HG03066 (cell line): ENCODE results near the gene MTA1.

ENCODE experiments used
- ATAC-seq: cut with Tn5 transposase; IDR thresholded peaks from one replicate; pipeline ENCODE4 v1.9.1; 2021; ENCODE audit warnings: low read depth; ENCODE audit not compliant: unreplicated experiment

The MTA1 gene

DNA sequence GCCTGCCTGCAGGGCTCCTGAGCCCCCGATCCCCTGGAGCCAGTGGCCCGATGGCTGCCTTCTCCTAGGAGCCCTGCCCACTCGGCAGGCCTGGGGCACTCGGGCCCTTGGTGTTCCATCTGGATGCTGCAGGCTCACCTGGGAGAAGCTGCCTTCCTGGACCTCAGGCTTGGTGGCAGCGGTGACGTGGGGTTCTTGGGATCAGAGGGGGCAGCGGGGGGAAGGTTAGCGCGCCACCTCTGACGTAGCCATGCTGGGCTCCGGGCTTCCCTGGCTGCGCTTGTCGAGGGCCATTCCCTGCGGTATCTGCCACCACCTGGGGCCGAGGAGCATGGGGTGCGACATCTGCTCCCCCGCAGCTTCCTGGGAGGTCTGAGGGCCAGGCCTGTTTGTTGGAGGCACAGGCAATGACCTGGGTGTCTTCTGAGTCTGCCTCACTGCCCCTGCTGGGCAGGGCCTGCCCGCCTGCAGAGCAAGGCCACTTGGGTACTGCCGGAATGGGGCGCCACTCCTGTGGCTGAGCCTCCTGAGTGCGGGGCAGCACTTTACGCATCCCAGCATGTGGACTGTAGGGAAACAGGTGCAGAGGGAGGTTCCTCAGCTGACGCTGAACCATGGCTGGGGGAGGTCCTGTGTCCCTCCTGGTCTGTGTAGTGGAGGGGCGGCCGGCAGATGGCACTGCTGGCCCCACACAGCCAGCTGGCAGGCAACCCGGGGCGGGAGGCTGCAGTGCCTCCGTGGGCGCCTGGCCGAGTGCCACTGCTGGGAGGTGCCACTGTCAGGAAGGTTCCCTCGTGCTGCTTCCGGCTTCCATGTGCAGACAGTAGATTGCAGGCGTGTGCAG is 20.3 kb downstream of the MTA1 start:
- no peak for ATAC-seq

DNA sequence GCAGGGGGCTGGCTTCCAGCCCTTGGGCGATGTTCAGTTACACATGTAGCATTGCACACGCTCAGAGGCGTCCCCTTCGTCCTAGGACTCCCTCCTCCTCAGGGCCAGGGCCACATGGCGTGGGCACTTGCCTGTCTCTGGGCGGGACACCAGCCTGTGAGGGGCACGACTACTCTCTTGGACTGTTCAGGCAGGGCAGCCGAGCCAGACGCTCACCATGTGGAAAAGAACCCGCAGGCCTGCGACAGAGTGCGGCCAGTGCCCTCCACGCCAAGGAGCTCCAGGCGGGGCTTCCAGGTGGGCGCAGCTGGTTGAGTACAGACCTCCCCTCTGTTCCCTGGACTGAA is 20.9 kb downstream of the MTA1 start:
- ATAC-seq, result no peak

DNA sequence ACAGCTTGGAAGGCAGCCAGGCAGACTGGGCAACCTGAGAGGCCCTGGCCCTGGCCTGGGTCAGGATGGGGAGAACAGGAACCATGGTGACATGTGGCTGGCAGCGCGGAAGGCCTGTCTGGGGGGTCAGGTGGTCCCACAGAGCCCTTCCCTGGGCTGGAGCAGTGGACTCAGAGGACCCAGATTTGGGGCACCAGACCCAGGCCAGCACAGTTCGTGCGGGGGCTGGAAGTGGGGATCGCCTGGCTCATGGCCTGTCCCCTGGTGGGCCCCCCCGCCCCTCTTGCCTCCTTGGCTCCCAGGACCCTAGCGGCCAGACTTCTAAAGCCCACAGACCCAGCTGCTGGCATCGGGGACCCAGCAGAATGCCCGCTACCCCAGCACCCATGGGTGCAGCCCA is 21.4 kb downstream of the MTA1 start:
- ATAC-seq, result no peak

DNA sequence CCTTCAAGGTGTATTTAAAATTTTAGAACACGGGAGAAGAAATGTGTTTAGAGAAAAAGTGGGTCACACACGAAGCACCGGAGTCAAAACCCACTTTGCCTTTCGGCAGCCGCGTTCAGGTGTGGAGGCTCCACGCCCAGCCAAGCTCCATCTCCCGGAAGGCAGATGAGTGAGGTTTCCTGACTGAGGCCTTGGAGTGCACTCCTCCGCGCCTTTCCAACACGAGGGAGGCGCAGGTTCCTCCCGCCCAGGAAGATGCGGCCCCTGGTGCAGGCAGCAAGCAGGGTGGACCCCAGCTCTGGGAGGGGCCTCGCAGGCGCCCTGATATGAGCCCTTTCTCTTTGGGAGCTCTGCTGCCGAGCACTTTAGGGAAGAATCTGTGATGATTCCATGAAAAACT is 22.5 kb downstream of the MTA1 start:
- no peak for ATAC-seq

DNA sequence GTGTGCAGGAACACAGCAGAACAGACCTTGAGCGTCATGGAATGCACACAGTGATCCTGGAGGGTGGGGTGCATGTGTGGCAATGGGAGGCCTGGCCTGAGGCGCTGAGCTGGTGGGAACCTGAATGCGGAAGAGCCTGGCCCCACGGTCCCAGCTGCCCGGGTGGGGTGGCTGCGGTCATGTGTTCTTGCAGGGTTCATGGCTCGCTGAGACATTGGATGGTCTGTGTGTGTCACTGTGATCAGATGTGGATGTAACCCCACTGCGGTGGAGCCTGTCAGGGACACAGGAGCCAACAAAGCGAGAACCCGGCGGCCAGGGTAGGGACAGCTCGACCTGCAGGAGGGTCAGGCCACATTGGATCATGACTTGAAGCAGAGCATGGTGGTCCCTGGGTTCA is 23.2 kb downstream of the MTA1 start:
- no peak for ATAC-seq

DNA sequence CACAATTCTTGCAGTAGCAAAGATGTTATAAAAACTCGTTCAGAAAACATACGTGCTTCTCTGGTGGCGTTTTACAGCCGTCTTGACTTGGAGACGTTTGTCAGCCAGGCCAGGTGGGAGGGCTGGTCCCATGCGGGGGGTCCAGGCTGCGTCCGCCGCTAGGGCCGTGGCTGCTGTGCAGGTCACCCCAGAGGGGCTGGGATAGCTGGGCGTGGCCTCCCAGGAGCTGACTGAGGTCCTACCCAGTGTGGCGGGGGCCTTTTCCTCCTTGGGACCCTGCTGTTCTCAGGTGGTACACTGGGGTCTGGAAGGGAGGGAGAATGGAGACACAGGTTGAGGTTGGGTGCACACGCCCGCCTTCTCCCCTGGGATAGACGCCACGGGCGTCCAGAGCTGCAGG is 25.2 kb downstream of the MTA1 start:
- ATAC-seq, result no peak

DNA sequence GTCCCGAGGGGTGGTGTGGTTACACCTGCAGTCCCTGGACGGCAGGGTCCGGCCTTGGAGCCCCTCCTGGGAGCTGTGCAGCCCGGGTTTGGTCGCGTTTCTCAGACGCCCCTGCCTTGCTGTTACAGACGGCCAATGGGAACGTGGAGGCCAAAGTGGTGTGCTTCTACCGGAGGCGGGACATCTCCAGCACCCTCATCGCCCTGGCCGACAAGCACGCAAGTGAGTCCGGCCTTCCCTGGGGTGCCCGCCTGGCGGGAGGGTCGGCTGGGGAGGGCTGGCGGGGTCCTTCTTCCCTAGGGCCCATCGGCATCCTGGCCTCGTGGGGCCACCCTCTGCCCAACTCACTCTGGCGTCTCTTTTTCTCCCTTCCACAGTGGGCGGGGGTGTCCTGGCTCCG is 25.7 kb downstream of the MTA1 start:
- no peak for ATAC-seq

DNA sequence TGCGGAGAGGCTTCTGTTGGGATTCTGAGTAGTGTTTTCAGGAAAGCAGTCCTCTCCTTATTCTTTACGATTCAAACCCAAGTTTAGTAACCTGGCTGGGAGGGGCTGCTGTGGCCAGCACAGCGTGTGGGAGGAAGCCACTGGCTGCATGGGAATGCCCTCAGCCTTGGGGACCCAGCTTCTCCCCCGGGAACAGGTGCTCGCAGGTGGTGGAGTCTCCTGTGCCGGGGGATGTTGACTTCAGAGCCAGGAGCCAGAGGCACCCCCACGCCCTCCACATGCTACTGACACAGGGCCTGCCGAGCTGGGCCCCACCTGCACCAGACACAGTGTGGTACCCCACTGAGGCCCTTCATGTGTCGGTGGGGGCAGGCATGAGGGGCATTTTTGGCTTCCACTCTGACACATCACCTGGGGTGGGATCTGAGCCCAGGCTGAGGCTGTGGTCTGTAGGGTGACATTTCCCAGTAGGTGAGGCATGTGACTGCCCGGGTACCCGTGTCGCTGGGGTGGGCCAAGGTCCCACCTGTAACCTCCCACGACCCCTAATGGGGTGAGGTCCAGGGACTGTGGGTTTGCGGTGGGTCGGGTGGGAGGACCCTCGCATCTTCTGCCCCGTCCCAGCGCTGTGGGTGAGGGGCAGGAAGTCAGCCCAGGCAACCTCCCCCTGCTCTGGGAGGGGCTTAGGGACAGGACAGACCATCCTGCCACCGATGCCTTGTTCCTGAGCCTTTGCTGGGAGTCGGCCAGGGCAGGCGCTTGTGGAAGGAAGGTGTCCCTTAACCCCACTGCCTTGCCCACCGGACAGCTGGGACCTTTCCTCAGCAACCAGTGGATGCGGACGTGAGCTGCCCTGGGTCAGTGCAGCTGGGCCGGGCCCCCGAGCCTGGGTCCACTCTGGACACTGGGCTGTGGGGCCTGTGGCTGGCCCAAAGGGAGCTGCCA is 26.5 kb downstream of the MTA1 start:
- no peak for ATAC-seq

DNA sequence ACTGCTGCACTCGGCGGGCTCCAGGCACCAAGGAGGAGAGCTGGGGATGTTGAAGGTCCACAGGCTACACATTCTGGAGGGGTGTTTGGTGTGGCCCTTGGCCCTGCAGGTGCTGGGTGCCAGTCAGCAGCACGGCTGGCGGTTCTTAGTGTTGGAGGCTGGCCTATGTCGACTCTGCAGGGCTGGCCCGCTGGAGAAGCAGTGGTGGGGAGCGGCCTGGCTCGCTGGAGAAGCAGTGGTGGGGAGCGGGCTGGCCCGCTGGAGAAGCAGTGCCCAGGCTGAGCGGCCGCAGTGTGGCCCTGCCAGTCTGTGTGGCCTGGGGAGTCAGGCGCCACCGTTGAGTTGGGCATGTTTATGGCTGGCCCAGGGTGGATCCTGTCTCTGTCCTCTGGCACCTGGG is 27.3 kb downstream of the MTA1 start:
- no peak for ATAC-seq

DNA sequence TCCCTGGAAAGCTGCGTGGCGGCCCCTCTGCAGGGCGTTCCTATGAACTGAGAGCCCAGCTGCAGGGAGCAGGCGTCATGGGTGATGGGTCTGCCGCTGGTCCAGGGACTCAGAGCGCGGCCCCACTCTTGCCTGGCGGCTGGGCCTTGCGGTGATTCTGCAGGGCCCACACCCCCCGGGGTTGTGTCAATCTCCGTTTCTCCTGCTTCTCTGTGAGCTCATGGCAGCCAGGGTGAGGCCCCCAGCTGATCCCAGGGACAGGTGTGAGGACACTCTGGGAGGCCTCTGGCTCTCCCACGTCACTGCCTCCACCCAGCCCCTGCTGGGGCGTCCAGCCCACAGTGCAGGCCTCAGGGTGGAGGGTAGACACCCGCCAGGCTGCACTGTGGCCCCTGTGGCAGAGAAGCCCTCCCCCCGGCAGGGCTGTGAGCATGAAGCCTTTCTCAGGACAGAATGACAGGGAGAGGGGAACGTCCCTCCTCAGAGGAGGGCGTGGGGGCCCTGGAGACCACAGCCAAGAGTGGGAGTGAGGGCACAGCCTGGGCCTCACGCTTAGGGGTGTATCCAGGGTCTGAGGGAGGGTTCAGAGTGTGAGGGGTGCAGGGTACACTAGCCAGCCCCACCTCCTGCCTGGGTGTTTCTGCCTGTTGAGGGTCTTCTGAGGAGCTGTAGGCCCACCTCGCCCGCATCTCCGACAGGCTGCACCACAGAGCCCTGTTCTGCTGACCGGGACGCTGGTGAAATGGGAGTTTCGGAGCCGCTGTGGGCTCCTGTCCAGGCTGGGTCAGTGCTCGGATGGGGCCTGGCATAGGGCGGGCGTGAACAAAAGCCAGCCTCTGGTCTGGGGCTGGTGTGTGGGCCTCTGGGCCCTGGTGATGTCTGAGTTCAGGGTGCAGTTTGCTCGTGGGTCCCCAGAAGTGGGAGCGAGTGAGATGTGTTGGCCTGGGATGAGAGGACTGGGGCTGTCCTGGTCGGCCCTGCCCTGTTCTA is 28.3 kb downstream of the MTA1 start:
- no peak for ATAC-seq

DNA sequence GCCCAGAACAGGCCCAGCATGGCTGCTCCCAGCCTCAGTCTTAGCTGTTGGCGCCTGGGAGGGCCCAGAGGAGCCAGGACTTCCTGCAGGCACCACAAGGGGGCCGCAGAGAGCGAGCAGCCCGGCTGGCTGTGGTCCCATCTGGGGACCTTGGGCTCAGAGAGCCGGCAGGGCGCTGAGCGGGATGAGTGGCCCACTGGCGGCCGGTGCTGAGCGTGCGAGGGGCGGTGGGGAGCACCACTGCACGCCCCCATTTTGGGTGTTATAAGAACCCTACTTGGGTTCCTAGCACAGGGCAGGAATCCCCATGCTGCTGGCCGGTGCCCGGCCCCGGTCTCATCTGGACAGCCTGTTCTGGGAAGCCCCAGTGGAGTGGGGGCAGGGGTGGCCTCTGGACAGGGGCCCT is 29.1 kb downstream of the MTA1 start:
- no peak for ATAC-seq

DNA sequence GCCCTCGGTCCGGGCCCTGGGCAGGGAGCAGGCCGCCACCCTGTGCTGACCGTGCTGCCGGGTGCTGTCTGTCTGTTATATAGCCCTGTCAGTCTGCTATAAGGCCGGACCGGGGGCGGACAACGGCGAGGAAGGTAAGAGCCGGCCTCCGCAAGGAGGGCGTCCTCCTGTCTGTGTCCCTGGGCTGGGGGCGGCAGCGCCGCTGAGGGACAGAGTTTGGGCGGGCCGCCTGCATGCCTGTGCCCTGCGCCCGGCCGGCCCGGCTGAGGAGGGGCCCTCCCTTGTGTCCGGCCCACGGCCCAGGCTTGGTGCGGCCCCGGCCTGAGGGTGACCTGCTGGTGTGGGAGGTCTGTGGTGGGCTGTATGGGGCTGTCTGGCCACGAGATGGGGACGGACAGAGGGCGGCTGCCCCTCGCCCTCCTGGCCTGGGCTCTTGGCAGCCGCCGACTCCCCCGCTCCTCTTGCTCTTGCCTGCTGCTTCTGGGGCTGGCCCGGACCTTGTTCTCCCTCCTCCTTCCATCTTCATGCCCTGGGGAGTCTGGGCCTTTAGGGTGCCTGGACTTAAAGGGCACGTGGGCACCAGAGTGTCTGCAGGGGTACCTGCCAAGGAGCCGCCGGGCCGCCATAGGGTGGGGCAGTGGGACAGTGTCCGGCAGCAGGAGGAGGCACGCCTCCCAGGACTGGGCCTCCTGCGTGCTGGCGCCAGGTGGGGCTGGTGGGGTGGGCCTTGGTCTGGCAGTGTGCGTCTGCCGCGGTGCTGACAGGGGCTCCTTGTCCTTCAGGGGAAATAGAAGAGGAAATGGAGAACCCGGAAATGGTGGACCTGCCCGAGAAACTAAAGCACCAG is 29.9 kb downstream of the MTA1 start:
- ATAC-seq, result no peak

DNA sequence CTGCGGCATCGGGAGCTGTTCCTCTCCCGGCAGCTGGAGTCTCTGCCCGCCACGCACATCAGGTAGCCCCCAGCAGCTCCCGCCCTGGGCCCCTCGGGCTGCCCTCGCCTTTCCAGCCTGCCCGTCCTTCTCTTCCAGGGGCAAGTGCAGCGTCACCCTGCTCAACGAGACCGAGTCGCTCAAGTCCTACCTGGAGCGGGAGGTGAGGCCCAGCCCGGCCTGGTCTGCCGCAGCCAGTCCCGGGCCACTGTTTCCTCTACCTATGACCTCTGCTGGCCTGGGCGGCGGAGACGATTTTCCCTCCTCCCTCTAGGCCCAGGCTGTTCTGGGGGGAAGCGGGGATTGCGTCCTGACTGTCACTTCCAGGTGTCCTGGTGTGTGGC is 30.5 kb downstream of the MTA1 start:
- no peak for ATAC-seq

DNA sequence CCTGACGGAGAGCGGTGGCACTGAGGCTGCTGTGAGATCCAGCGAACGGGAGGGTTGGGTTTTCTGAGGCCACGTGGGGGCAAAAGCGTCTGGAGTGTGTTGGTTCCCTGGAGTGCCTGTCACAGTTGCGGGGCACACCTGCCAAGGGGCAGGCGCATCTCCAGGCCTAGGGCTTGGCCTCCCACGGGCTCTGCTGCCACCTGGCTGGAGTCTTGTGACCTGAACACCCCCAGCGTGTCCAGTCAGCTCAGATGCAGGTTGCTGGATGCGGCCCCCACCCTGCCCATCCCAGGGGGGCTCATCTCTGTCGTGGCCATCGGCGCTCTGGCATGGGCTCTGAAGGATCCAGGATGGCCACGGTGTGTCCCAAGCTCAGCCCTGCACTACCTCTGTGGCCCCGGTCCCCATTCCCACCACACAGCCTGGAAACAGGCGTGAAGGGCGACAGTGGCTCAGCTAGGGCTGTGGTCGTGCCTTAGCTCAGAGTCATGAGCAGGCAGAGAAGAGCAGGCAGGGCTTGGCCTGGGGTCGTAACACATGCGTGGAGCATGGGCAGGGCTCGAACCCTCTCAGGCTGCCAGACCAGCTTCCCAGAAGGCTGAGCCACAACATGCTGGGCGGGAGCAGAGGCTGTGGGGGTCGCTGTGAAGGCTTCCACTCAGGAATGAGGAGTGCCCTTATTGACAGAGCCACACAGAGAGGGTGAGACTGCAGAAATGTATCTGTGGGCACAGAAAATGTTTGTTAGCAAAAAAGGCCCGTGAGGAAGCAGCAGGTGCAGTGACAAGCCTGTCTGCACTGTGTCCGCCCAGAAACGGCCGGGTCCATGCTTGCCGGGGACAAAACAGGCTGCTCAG is 31.5 kb downstream of the MTA1 start:
- no peak for ATAC-seq

DNA sequence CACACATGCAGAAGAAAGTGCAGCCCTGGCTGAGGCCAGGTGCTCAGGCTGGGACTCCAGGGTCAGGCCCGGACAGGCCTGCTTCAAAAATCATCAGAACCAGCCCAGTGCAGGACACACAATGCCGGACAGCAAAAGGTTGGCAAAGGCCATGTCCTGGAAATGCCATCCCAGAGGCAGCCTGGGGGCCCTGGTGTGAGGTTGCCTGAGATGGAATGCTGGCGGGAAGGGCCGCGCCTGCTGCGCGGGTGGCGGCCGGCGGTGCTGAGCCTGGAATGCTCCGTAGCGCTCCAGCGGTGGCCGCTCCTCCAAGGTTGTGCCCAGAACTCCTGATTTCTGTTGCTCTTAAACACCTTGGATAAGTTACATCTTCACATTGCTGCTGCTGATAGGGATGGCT is 33.3 kb downstream of the MTA1 start:
- ATAC-seq, result no peak

DNA sequence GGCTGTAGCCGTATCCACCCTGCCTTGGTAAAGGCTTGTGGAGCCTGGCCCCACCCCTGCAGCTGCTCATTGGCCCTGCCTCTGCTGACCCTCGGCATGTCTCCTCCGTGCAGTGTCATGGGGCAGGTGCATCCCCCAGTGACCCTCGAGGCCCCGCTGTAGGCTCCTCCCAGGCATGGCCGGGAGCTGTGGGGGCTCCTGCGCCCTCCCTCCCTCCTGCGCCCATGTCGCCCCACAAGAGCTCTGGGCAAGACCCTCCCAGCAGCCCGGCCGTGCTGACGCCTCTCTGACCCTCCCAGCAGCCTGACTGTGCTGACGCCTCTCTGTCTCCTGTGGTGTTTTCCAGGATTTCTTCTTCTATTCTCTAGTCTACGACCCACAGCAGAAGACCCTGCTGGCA is 34.2 kb downstream of the MTA1 start:
- no peak for ATAC-seq

DNA sequence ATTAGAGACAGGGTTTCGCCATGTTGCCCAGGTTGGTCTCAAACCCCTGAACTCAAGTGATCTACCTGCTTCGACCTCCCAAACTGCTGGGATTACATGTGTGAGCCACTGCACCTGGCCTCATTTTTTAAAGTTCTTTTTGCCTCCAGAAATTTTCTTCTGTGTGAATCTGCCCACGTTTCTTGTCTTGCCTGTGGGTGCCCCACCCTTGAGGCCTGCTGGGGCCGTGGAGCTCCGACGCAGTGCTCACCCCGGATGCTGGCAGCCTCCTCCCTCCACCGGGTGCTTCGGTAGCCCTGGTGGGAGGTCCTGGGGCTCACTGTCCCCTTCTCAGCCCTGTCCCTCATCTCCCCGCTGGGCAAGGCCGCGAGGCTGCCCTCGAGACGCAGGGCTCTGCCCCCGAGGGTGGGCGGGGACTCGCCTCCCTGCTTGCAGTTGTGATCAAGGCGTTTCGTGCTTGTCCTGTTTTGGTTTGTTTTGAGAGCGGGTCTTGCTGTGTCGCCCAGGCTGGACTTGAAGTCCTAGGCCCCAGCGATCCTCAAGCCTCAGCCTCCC is 35.5 kb downstream of the MTA1 start:
- ATAC-seq, result no peak

DNA sequence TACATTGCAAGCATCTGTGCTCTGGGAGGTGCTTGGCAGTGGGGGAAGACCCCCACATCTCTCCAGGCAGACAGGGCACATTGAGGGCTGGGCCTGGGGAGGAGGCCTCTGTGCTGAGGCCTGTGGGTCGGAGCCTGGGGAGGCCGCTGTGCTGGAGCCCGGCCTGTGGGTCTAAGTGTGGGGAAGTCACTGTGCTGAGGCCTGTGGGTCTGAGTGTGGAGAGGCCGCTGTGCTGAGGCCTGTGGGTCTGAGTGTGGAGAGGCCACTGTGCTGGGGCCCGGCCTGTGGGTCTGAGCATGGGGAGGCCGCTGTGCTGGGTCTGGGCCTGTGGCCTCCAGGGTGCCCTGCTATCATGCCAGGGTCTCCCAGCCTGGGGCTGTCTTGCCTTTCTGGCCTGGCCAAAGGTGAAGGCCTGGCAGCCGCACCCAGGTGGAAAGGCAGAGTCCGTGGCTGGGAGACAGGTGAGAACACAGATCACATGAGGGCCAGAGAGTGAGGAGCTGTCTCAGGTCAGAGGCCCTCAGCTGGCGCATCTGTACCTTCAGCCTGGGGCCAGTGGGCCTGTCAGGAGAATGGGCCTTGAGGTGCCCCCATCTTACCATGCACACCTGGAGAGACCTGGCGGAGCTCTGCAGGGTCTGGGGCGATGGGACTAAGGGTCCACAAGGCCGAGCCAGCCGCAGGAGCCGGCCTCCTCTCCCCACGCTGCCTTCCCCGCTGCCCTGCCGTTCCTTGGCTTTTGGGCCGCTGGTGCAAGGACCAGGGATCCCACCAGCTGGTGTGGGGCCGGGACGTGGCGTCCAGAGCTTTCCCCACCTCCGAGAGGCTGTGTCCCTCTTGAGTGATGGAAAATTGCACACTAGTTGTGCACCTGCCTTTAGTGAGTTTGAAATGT is 36.4 kb downstream of the MTA1 start:
- no peak for ATAC-seq
